Uterus (tissue), 2 donors: ENCODE measurements around the gene CCL22.

Experiments used
- CTCF ChIP-seq, 4 experiments: fragments of 200-600 bp in 2 of 4; fragments of 450-650 bp in 2 of 4; sonication (generic) in 2 of 4; IDR thresholded peaks; one replicate each; pipeline ENCODE4 v1.5.1; 2016 to 2019; ENCODE audit warnings: antibody characterized with exemption in 4 of 4, mild to moderate bottlenecking in 2 of 4, moderate library complexity in 1 of 4
- POLR2A ChIP-seq, 2 donors: fragments of 450-650 bp; IDR thresholded peaks; one replicate each; pipeline ENCODE4 v1.6.1; 2016; ENCODE audit warnings: antibody characterized with exemption in 2 of 2, mild to moderate bottlenecking in 1 of 2, moderate library complexity in 1 of 2

GRCh38 chr16:57331355-57331754 lies 27.2 kb upstream of the CCL22 start:
- TF ChIP-seq CTCF (IDR thresholded peaks at IDR 0.05), result no peak
- no peak for TF ChIP-seq POLR2A (IDR thresholded peaks at IDR 0.05)
